ENCODE measurements around the gene PLIN3.
"Not testable (repeated sequence)": the region's sequence is repeated elsewhere in the genome, so short reads cannot be mapped to it uniquely, and the experiment has no call there.

The PLIN3 gene

GRCh38 chr19:4871711-4872110 is 4.2 kb upstream of the PLIN3 start:
- peaks cover 7% of the 10 kb centered on the region for H3K4me1 Mint-ChIP-seq (ENCODE audit: low read depth)
- no peak overlapping the region for H3K27ac Mint-ChIP-seq
- no peak overlapping the region for H3K4me3 Mint-ChIP-seq
- H3K36me3 Mint-ChIP-seq = no peaks in the 10 kb centered on the region
- H3K27me3 Mint-ChIP-seq = no peaks in the 10 kb centered on the region
- H3K9me3 Mint-ChIP-seq (ENCODE audit: low read depth) = no peaks in the 10 kb centered on the region

- Mint-ChIP-seq H3K4me3 (no peak overlapping the region), H3K4me1 (ENCODE audit: low read depth) (peaks cover 10% of the 10 kb centered on the region), H3K27ac (no peak overlapping the region), H3K27me3 (no peaks in the 10 kb centered on the region), H3K9me3 (ENCODE audit: low read depth) (no peaks in the 10 kb centered on the region), H3K36me3 (no peaks in the 10 kb centered on the region)
Measured at GRCh38 chr19:4870025-4870700, 2.7 kb upstream of the PLIN3 start.

- no peaks in the 10 kb centered on the region for H3K27me3 Mint-ChIP-seq
- peaks cover 10% of the 10 kb centered on the region for H3K4me1 Mint-ChIP-seq (ENCODE audit: low read depth)
- peak overlapping the region; percentile 79 for H3K4me3 Mint-ChIP-seq
- H3K36me3 Mint-ChIP-seq = no peaks in the 10 kb centered on the region
- no peak overlapping the region for H3K27ac Mint-ChIP-seq
- no peaks in the 10 kb centered on the region for H3K9me3 Mint-ChIP-seq (ENCODE audit: low read depth)
Measured at GRCh38 chr19:4868286-4868834, 893 bp upstream of the PLIN3 start.

GRCh38 chr19:4866595-4867424 is 657 bp downstream of the PLIN3 start:
- no peak overlapping the region for H3K27ac Mint-ChIP-seq
- no peaks in the 10 kb centered on the region for H3K9me3 Mint-ChIP-seq (ENCODE audit: low read depth)
- H3K4me1 Mint-ChIP-seq (ENCODE audit: low read depth) = peaks cover 10% of the 10 kb centered on the region
- peak overlapping the region; percentile 79 for H3K4me3 Mint-ChIP-seq
- no peaks in the 10 kb centered on the region for H3K27me3 Mint-ChIP-seq
- H3K36me3 Mint-ChIP-seq = no peaks in the 10 kb centered on the region

DNA sequence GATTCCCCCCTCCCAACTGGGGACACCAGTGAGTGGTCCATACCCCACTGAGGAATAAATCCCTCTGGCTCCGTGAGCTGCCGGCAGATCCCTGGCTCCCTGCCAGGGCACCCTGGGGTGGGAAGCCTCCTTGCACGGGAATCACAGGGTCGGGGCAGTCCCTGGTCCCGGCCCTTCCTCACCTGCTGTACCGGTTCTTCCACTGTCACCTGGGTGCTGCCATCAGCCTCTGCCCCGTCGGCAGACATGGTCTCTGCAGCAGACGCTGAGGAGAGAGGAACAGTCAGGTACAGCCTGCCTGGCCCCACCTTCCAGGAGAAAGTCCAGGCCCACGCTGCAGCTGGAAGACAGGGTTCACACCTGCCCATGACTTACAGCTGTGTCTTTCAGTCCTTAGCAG is 6.3 kb downstream of the PLIN3 start:
- Mint-ChIP-seq H3K27ac (no peak overlapping the region), H3K36me3 (no peaks in the 10 kb centered on the region), H3K4me3 (no peak overlapping the region)

GRCh38 chr19:4859697-4860096 is 7.8 kb downstream of the PLIN3 start:
- Mint-ChIP-seq H3K27ac (no peak overlapping the region), H3K4me3 (no peak overlapping the region), H3K9me3 (ENCODE audit: low read depth) (no peaks in the 10 kb centered on the region), H3K27me3 (no peaks in the 10 kb centered on the region), H3K36me3 (no peaks in the 10 kb centered on the region), H3K4me1 (ENCODE audit: low read depth) (no peaks in the 10 kb centered on the region)

More for the DNA sequence above, 6.3 kb downstream of the PLIN3 start:
- H3K27me3 Mint-ChIP-seq = no peaks in the 10 kb centered on the region
- H3K9me3 Mint-ChIP-seq (ENCODE audit: low read depth) = no peaks in the 10 kb centered on the region
- H3K4me1 Mint-ChIP-seq (ENCODE audit: low read depth) = no peaks in the 10 kb centered on the region

- H3K27me3 Mint-ChIP-seq; H3K4me1 Mint-ChIP-seq (ENCODE audit: low read depth); H3K27ac Mint-ChIP-seq: not testable (repeated sequence)
Measured at GRCh38 chr19:4856468-4856867, 11.0 kb downstream of the PLIN3 start.

GRCh38 chr19:4853506-4853905 is 14.0 kb downstream of the PLIN3 start:
- not testable (repeated sequence) for H3K27me3 Mint-ChIP-seq; H3K9me3 Mint-ChIP-seq (ENCODE audit: low read depth); H3K27ac Mint-ChIP-seq; H3K4me3 Mint-ChIP-seq; H3K36me3 Mint-ChIP-seq; H3K4me1 Mint-ChIP-seq (ENCODE audit: low read depth)

More at GRCh38 chr19:4856468-4856867, 11.0 kb downstream of the PLIN3 start:
- not testable (repeated sequence) for H3K9me3 Mint-ChIP-seq (ENCODE audit: low read depth); H3K36me3 Mint-ChIP-seq; H3K4me3 Mint-ChIP-seq

DNA sequence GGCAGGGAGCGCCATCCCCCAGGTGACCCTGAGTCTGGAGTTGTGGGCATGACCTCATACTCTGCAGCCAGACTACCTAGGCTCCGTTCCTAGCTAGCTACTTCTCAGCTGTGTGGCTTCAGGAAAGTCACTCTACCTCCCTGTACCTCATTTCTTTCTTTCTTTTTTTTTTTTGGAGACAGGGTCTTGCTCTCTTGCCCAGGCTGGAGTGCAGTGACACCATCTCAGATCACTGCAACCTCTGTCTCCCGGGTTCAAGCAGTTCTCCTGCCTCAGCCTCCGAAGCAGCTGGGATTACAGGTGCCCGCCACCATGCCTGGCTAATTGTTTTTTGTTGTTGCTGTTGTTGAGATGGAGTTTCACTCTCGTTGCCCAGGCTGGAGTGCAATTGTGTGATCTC is 15.0 kb downstream of the PLIN3 start:
- no peak overlapping the region for H3K4me3 Mint-ChIP-seq
- no peaks in the 10 kb centered on the region for H3K4me1 Mint-ChIP-seq (ENCODE audit: low read depth)
- no peaks in the 10 kb centered on the region for H3K27me3 Mint-ChIP-seq
- H3K9me3 Mint-ChIP-seq (ENCODE audit: low read depth) = no peaks in the 10 kb centered on the region
- H3K27ac Mint-ChIP-seq = no peak overlapping the region
- H3K36me3 Mint-ChIP-seq = peaks cover 2% of the 10 kb centered on the region

GRCh38 chr19:4851551-4852290 is 15.7 kb downstream of the PLIN3 start:
- H3K27me3 Mint-ChIP-seq = no peaks in the 10 kb centered on the region
- no peak overlapping the region for H3K27ac Mint-ChIP-seq

DNA sequence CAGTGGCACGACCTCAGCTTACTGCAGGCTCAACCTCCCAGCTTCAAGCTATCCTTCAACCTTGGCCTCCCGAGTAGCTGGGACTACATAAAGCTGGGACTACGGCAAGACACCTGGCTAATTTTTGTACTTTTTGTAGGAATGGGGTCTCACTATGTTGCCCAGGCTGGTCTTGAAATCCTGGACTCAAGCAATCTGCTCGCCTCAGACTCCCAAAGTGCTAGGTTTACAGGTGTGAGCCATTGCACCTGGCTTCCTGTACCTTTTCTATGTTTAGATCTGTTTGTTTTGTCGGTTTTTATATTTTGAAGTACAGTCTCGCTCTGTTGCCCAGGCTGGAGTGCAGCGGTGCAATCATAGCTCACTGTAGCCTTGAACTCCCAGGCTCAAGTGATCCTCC is 18.4 kb downstream of the PLIN3 start:
- no peaks in the 10 kb centered on the region for H3K9me3 Mint-ChIP-seq (ENCODE audit: low read depth)
- H3K4me1 Mint-ChIP-seq (ENCODE audit: low read depth) = no peaks in the 10 kb centered on the region
- peaks cover 2% of the 10 kb centered on the region for H3K36me3 Mint-ChIP-seq
- no peaks in the 10 kb centered on the region for H3K27me3 Mint-ChIP-seq
- H3K27ac Mint-ChIP-seq = no peak overlapping the region
- no peak overlapping the region for H3K4me3 Mint-ChIP-seq

More at GRCh38 chr19:4851551-4852290, 15.7 kb downstream of the PLIN3 start:
- Mint-ChIP-seq H3K9me3 (ENCODE audit: low read depth) (no peaks in the 10 kb centered on the region), H3K4me3 (no peak overlapping the region), H3K4me1 (ENCODE audit: low read depth) (no peaks in the 10 kb centered on the region), H3K36me3 (peaks cover 2% of the 10 kb centered on the region)

GRCh38 chr19:4847190-4847973 is 20.1 kb downstream of the PLIN3 start:
- Mint-ChIP-seq H3K4me1 (ENCODE audit: low read depth) (no peaks in the 10 kb centered on the region), H3K36me3 (peaks cover 2% of the 10 kb centered on the region), H3K4me3 (no peak overlapping the region), H3K9me3 (ENCODE audit: low read depth) (no peaks in the 10 kb centered on the region), H3K27ac (no peak overlapping the region), H3K27me3 (no peaks in the 10 kb centered on the region)

GRCh38 chr19:4845975-4846374 is 21.5 kb downstream of the PLIN3 start:
- not testable (repeated sequence) for H3K4me3 Mint-ChIP-seq; H3K36me3 Mint-ChIP-seq; H3K9me3 Mint-ChIP-seq (ENCODE audit: low read depth); H3K4me1 Mint-ChIP-seq (ENCODE audit: low read depth); H3K27me3 Mint-ChIP-seq; H3K27ac Mint-ChIP-seq

- H3K36me3 Mint-ChIP-seq = peaks cover 4% of the 10 kb centered on the region
- H3K4me1 Mint-ChIP-seq (ENCODE audit: low read depth) = no peaks in the 10 kb centered on the region
- H3K9me3 Mint-ChIP-seq (ENCODE audit: low read depth) = no peaks in the 10 kb centered on the region
- H3K4me3 Mint-ChIP-seq = no peak overlapping the region
- no peak overlapping the region for H3K27ac Mint-ChIP-seq
- no peaks in the 10 kb centered on the region for H3K27me3 Mint-ChIP-seq
Measured at GRCh38 chr19:4844348-4845179, 22.9 kb downstream of the PLIN3 start.

All from activated naive CD8-positive, alpha-beta T cell (primary cell).